Endodermal cell (in vitro differentiated cells): ENCODE data around the gene PXMP4. TPM values are rescaled to one million over a fixed set of nuclear protein-coding genes. Genes with fewer than 3 reads are reported as not detected.

ENCODE experiments used
- DNase-seq: peaks from one replicate; pipeline ENCODE4 v3.0.0-alpha.2; 2017
- H3K27ac ChIP-seq: 2 replicates; pipeline ENCODE4 v1.5.1; 2013; ENCODE audit warnings: mild to moderate bottlenecking, low read depth, low read length, moderate library complexity
- H3K27me3 ChIP-seq: 2 replicates; pipeline ENCODE4 v1.6.1; 2013; ENCODE audit warnings: mild to moderate bottlenecking, low read length, moderate library complexity; ENCODE audit not compliant: insufficient read depth, control insufficient read depth, poor library complexity, severe bottlenecking
- H3K36me3 ChIP-seq: 2 replicates; pipeline ENCODE4 v1.7.0; 2013; ENCODE audit warnings: mild to moderate bottlenecking, low read length, moderate library complexity; ENCODE audit not compliant: control insufficient read depth, insufficient read depth
- H3K4me1 ChIP-seq: one replicate; pipeline ENCODE4 v1.7.0; 2013; ENCODE audit warnings: low read length; ENCODE audit not compliant: control insufficient read depth, insufficient read depth
- H3K4me3 ChIP-seq: 2 replicates; pipeline ENCODE4 v1.5.1; 2013; ENCODE audit warnings: mild to moderate bottlenecking, low read length, moderate library complexity
- H3K9ac ChIP-seq: 2 replicates; pipeline ENCODE4 v1.6.1; 2013; ENCODE audit warnings: mild to moderate bottlenecking, low read length, moderate library complexity; ENCODE audit not compliant: poor library complexity, severe bottlenecking; ENCODE audit errors: extremely low read depth
- H3K9me3 ChIP-seq: 2 replicates; pipeline ENCODE4 v1.6.1; 2013; ENCODE audit warnings: mild to moderate bottlenecking, low read length, moderate library complexity; ENCODE audit not compliant: control insufficient read depth
- H3K27ac Mint-ChIP-seq: 2 replicates; pipeline ENCODE4 v1.8.0; 2020; ENCODE audit warnings: mixed read lengths
- H3K27me3 Mint-ChIP-seq: 2 replicates; pipeline ENCODE4 v1.8.0; 2021; ENCODE audit warnings: mild to moderate bottlenecking, mixed read lengths; ENCODE audit not compliant: insufficient read depth
- H3K36me3 Mint-ChIP-seq: 2 replicates; pipeline ENCODE4 v1.8.0; 2020; ENCODE audit warnings: low read depth, mixed read lengths
- H3K4me1 Mint-ChIP-seq: 2 replicates; pipeline ENCODE4 v1.8.0; 2020; ENCODE audit warnings: mixed read lengths
- H3K4me3 Mint-ChIP-seq: 2 replicates; pipeline ENCODE4 v1.8.0; 2020; ENCODE audit warnings: mild to moderate bottlenecking, moderate library complexity, mixed read lengths
- H3K9me3 Mint-ChIP-seq: 2 replicates; pipeline ENCODE4 v1.8.0; 2020; ENCODE audit warnings: mild to moderate bottlenecking, mixed read lengths
- WGBS, 2 experiments: methylation state at CpG; one replicate each; pipeline versions ENCODE4 v1.1.5 to v1.1.7; 2013; ENCODE audit warnings: missing lambda C conversion rate in 2 of 2, mixed read lengths in 1 of 2; ENCODE audit not compliant: insufficient coverage in 1 of 2, insufficient read length in 1 of 2; 5-methylcytosine and 5-hydroxymethylcytosine counted together
- total RNA-seq, 2 donors: library from RNA; stranded (reverse); fragmentation: NEBNext Ultra II Directional in 1 of 2; extraction: Animal tissue kit (Norgen Biotek cat#: 25700) in 1 of 2; gene quantifications; 2 replicates in 1 of 2; 3 replicates in 1 of 2; pipeline ENCODE4 v1.2.1, GENCODE V29; 2021
- TF ChIP-seq, protein P1 (sequence below): fragments of 200-600 bp; sonication (generic); conservative IDR thresholded peaks from 2 replicates; pipeline ENCODE4 v1.5.0; 2021; ENCODE audit warnings: antibody characterized with exemption, mild to moderate bottlenecking

PXMP4 gene
- total RNA-seq, 2 donors from 2014 or later = 1.5 to 3.8 TPM

DNA sequence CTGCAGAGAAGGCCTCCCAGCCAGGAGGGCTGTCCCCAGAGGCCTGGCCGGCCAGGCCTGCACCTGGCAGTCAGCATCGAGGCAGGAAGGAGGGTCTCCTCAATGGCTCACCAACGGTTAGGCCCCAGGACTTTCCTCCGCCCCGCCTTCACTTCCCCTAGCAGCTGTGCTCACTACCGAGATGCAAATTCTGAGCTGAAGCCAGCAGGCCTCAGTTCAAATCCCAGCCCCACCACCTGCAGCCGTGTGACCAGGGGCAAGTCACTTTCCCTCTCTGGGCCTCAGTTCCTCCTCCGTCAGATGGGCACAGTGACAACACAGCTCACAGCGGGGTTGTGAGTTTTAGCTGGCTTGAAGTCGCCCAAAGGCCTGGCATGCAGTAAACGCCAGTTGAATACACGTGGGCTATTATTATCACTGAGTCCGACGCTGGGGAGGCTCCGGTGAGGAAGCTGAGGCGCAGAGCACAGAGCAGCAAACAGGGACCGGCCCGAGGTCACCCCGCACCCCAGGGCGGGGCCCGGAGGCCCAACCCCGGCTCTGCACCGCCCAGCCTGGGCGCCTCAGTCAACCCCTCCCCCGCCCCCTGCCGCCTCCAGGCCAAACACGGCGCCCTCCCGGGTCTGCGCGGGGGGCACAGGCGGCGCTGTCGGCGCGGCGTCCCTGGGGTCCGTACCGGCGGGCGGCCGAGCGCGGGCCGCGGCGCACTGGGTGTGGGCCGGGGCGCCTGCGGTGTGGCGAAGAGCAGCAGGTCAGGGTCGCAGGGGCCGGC, 34.6 kb downstream of the PXMP4 start:
- Mint-ChIP-seq H3K4me1 (peaks cover 34% of the 10 kb centered on the region), H3K27me3 (peaks cover 5% of the 10 kb centered on the region), H3K36me3 (no peaks in the 10 kb centered on the region), H3K27ac (peak overlapping the region; percentile 91), H3K9me3 (no peaks in the 10 kb centered on the region), H3K4me3 (peak overlapping the region; percentile 79)
- Histone ChIP-seq H3K4me1 (peaks cover 10% of the 10 kb centered on the region), H3K9ac (peak overlapping the region; percentile 57), H3K27me3 (no peaks in the 10 kb centered on the region), H3K27ac (peak overlapping the region; percentile 79), H3K36me3 (peaks cover 3% of the 10 kb centered on the region), H3K9me3 (no peaks in the 10 kb centered on the region), H3K4me3 (peak overlapping the region; percentile 88)
- DNase-seq = peak; percentile 80
- 2 to 5% methylated on average over 17 to 53 of the region's 53 CpGs for WGBS, 2 experiments
- TF ChIP-seq, protein P1, sequence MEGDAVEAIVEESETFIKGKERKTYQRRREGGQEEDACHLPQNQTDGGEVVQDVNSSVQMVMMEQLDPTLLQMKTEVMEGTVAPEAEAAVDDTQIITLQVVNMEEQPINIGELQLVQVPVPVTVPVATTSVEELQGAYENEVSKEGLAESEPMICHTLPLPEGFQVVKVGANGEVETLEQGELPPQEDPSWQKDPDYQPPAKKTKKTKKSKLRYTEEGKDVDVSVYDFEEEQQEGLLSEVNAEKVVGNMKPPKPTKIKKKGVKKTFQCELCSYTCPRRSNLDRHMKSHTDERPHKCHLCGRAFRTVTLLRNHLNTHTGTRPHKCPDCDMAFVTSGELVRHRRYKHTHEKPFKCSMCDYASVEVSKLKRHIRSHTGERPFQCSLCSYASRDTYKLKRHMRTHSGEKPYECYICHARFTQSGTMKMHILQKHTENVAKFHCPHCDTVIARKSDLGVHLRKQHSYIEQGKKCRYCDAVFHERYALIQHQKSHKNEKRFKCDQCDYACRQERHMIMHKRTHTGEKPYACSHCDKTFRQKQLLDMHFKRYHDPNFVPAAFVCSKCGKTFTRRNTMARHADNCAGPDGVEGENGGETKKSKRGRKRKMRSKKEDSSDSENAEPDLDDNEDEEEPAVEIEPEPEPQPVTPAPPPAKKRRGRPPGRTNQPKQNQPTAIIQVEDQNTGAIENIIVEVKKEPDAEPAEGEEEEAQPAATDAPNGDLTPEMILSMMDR = no peak

DNA sequence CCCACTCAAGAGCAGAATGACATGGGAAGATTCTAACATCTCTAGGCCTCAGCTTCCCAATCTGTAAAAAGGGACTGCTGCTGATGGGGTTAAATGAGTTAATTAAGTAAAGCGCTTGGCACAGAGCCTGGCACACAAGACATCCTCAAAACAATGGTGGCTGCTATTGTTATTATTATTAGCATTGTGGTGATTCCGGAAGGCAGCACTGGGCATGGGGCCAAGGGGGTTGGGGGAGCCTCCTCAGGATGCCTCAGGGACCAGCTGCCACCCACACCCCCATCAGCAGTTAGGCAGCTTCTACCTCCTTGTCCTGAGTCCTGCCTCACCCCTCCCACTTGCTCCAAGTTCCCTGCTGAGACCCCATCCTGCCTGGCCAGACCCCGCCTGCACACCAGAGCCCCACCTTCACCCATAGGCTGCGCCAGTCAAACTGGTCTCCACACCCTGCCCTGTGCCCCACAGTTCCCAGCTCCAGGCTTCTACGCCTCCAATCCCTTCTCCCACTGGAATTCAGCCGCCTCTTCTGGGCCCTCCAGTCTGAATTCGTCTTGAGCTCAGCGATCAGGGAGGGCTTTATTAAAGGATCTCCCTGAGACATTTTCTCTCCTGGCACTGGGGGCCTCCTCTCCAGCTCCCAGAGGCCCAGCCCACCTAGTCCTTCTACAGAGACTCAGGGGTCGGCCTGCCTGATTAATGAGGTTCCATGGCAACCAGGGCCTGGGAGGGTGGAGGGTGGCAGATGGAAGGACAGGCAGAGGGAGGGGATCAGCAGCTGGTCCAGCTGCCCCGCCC, 35.4 kb downstream of the PXMP4 start:
- peak overlapping the region; percentile 88 for H3K4me3 ChIP-seq
- Mint-ChIP-seq H3K27ac (peak overlapping the region; percentile 91), H3K36me3 (peaks cover under 1% of the 10 kb centered on the region), H3K27me3 (peaks cover 3% of the 10 kb centered on the region), H3K9me3 (no peaks in the 10 kb centered on the region), H3K4me1 (peaks cover 28% of the 10 kb centered on the region), H3K4me3 (peak overlapping the region; percentile 79)
- H3K36me3 ChIP-seq = peaks cover 7% of the 10 kb centered on the region
- TF ChIP-seq, protein P1 = no peak
- H3K27me3 ChIP-seq = no peaks in the 10 kb centered on the region
- 48 to 57% methylated on average over 5 to 10 of the region's 10 CpGs for WGBS, 2 experiments
- peak overlapping the region; percentile 57 for H3K9ac ChIP-seq
- peak; percentile 83 for DNase-seq
- no peaks in the 10 kb centered on the region for H3K9me3 ChIP-seq
- H3K27ac ChIP-seq = peak overlapping the region; percentile 79
- H3K4me1 ChIP-seq = peaks cover 6% of the 10 kb centered on the region

DNA sequence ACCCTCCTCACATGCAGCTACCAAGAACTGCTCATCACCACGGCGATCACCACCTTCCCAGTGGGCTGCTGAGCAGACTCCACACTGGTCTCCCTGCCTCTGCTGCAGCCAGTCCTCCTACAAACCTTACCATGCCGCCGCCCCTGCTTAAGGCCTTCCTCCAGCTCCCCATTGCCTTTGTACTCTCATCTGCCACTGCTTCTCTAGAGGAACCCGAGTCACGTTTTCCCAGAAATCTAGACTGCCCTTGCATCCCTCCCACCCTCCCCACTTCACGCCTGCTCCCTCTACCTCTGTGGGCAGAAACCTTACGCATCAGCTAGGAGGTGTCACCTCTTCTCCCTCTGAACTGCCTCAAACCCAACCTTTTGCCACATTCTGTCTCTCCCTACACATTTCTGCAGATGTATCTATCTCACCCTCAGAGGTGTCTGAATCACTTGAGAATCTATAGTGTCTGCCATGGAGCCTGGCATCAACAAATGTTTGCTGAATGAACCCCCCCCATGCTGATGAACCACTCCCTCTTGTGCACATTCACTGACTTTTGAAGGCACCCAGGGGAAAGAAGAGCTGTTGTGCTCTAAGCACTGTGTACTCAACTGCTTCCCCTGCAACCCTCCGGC, 38.3 kb downstream of the PXMP4 start:
- Histone ChIP-seq H3K27ac (no peak overlapping the region), H3K4me3 (no peak overlapping the region), H3K9ac (no peak overlapping the region), H3K4me1 (no peaks in the 10 kb centered on the region), H3K36me3 (peaks cover 20% of the 10 kb centered on the region), H3K9me3 (no peaks in the 10 kb centered on the region), H3K27me3 (no peaks in the 10 kb centered on the region)
- DNase-seq = peak; percentile 43
- H3K9me3 Mint-ChIP-seq = no peaks in the 10 kb centered on the region
- H3K27me3 Mint-ChIP-seq = no peaks in the 10 kb centered on the region
- 94 to 95% methylated on average over 6 to 9 of the region's 9 CpGs for WGBS, 2 experiments
- no peak overlapping the region for H3K4me3 Mint-ChIP-seq
- TF ChIP-seq, protein P1 = no peak
- peaks cover 26% of the 10 kb centered on the region for H3K36me3 Mint-ChIP-seq
- no peak overlapping the region for H3K27ac Mint-ChIP-seq
- H3K4me1 Mint-ChIP-seq = peaks cover 17% of the 10 kb centered on the region
